Measurements from ENCODE around the gene IRS1. TPM values are rescaled to one million over a fixed set of nuclear protein-coding genes. Genes with fewer than 3 reads are reported as not detected.

IRS1 gene
- polyA plus RNA-seq, 2 of the 4 experiments (the other 2 are of a cell fraction): 10.4 to 13.9 TPM

DNA sequence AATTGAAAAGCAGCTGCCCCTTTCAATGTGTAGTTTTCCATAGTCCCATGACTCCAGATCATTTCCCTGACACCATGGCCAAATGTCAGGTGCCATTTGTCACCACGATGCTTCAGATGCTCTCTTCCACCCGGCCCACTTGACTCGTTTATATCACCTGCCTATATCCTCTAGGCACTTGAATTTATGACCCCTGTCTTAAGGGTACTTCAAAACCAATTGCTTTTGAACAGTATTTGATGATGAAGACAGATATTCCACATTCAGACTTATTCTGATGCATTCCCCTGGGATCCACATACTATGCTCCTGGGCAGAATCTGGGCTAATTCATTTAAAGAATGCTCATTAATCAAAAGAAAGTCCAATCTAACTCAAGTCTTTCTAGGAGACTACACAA lies 19.3 kb upstream of the IRS1 start:
- H3K9me3 ChIP-seq: no peaks in the 10 kb centered on the region
- ChIA-PET CTCF (interaction anchor here (0.9 kb wide), 1 partner anchor 16 kb away, joined by 3 read pairs; no protein-coding TSS in a partner anchor), POLR2A (no interaction called here)
- no peak overlapping the region for H3K4me3 ChIP-seq
- DNase-seq (ENCODE audit: low read depth in 1 of 2, low spot score in 1 of 2) (no peak), FAIRE-seq (no peak), ATAC-seq (no peak)
- no peak overlapping the region for H3K4me2 ChIP-seq
- TF ChIP-seq FOSB (CRISPR knock-in tag; IDR thresholded peaks at IDR 0.05): no peak
- TF ChIP-seq POLR2A (IDR thresholded peaks at IDR 0.05; ENCODE audit: low read length): no peak
- no peak for TF ChIP-seq POLR2AphosphoS2 (conservative IDR thresholded peaks at IDR 0.05; ENCODE audit: low read length)
- no peak for TF ChIP-seq CEBPB (IDR thresholded peaks at IDR 0.05)
- no peak for TF ChIP-seq PHF8 (IDR thresholded peaks at IDR 0.05; ENCODE audit: borderline replicate concordance, low read depth)
- TF ChIP-seq NPAS2 (CRISPR knock-in tag; IDR thresholded peaks at IDR 0.05; ENCODE audit: borderline replicate concordance): no peak
- TF ChIP-seq, protein P1, sequence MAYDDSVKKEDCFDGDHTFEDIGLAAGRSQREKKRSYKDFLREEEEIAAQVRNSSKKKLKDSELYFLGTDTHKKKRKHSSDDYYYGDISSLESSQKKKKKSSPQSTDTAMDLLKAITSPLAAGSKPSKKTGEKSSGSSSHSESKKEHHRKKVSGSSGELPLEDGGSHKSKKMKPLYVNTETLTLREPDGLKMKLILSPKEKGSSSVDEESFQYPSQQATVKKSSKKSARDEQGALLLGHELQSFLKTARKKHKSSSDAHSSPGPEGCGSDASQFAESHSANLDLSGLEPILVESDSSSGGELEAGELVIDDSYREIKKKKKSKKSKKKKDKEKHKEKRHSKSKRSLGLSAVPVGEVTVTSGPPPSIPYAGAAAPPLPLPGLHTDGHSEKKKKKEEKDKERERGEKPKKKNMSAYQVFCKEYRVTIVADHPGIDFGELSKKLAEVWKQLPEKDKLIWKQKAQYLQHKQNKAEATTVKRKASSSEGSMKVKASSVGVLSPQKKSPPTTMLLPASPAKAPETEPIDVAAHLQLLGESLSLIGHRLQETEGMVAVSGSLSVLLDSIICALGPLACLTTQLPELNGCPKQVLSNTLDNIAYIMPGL (CRISPR knock-in tag; IDR thresholded peaks at IDR 0.05; ENCODE audit: borderline replicate concordance): no peak
- no peaks in the 10 kb centered on the region for H3K4me1 ChIP-seq
- no peak overlapping the region for H3K27ac ChIP-seq
- WGBS (ENCODE audit: missing lambda C conversion rate): 66% methylated on average over 3 of the region's 3 CpGs

DNA sequence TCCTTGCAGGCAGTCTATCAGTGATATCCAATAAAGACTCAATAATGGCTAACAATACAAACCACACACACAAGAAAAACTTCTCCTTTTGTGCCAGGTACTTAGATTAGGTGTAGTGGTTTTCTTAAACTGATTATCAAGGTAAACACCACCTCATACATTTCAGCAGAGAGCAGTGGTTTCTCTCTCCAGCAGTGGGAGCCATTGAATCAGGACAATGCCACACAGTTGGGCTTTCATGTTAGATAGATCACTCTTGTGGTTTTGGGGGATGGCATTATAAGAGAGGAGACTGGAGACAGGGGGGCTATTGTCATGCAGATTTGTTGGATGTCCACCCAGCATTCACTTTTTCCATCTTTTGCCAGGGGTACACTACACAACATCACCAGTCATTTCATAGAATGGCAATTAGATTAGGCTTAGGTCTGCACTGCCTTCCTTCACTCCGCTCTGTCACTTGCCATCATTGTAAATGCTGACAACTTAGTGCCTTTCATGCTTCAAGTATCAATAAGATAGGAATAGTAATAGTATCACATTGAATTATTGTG lies 13.6 kb upstream of the IRS1 start:
- WGBS (ENCODE audit: missing lambda C conversion rate): 85% methylated on average over 1 of the region's 1 CpG
- no peak for FAIRE-seq
- POLR2A ChIA-PET: no interaction called here

DNA sequence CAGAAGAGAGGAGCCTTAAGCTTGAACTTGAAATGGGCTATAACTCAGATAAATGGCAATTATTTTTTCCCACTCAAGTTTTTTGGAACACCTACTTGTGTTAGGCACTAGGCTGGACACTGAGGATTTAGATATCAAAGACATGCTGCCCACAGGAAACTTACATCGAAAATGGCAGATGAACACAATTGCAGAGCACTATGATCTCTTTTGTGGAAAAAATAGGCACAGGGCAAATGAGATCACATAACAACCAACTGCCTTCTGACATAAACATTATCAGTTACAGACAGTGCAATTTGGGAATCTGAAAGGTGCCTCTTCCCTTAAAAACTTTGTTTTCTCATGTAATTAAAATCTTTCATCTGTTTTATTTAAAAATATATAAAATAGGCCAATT lies 3.8 kb upstream of the IRS1 start:
- Histone ChIP-seq H3K9me3 (no peaks in the 10 kb centered on the region), H3K4me3 (no peak overlapping the region), H3K4me2 (no peak overlapping the region), H3K4me1 (peaks cover 14% of the 10 kb centered on the region), H3K27ac (0 out of 6 replicates have a peak overlapping the region, but pooled peaks of 1 of the 2 experiments have one; percentile 7)
- ATAC-seq (no peak), DNase-seq (ENCODE audit: low read depth in 1 of 2, low spot score in 1 of 2) (no peak), FAIRE-seq (no peak)
- ChIA-PET POLR2A (no interaction called here), CTCF (interaction anchor here (0.6 to 4.6 kb wide), 20 partner anchors 8 to 1137 kb away, joined by 3 to 28 read pairs (median 6); partner anchors contain the start of gene RHBDD1)
- WGBS (ENCODE audit: missing lambda C conversion rate): 0% methylated on average over 1 of the region's 1 CpG
- TF ChIP-seq CHD4 (IDR thresholded peaks at IDR 0.05; ENCODE audit: borderline replicate concordance) (no peak), KDM5A (IDR thresholded peaks at IDR 0.05) (no peak), SMC3 (IDR thresholded peaks at IDR 0.05) (no peak), JUN (IDR thresholded peaks at IDR 0.05) (no peak)

More for the DNA sequence above, 13.6 kb upstream of the IRS1 start:
- DNase-seq (ENCODE audit: low read depth in 1 of 2, low spot score in 1 of 2) (no peak), ATAC-seq (peak in 1 of 2 experiments; percentile 72; a peak in 2 of 6 replicates)
- peak; percentile 32; the same call in 2 of the 3 replicates for TF ChIP-seq CTCF (IDR thresholded peaks at IDR 0.05)
- TF ChIP-seq SMC3 (IDR thresholded peaks at IDR 0.05): peak; percentile 48
- no peak for TF ChIP-seq E2F6 (IDR thresholded peaks at IDR 0.05; ENCODE audit: borderline replicate concordance, low read depth)
- peak; percentile 45 to 66; a peak in 4 of 5 replicates for TF ChIP-seq RAD21 (conservative IDR thresholded peaks at IDR 0.05 in 1 of 2, IDR thresholded peaks at IDR 0.05 in 1 of 2)
- no peak overlapping the region for H3K4me3 ChIP-seq
- H3K4me1 ChIP-seq: no peaks in the 10 kb centered on the region
- CTCF ChIA-PET: interaction anchor here (1.4 kb wide), 1 partner anchor 169 kb away, joined by 5 read pairs; no protein-coding TSS in a partner anchor
- no peak overlapping the region for H3K4me2 ChIP-seq
- H3K9me3 ChIP-seq: no peaks in the 10 kb centered on the region
- H3K27ac ChIP-seq: no peak overlapping the region
